Fibroblast of skin of scalp (primary cell): ENCODE measurements around the gene ABCA12.

Experiments used
- DNase-seq: peaks from one replicate; pipeline ENCODE4 v3.0.0-alpha.2; 2013

The ABCA12 gene

DNA sequence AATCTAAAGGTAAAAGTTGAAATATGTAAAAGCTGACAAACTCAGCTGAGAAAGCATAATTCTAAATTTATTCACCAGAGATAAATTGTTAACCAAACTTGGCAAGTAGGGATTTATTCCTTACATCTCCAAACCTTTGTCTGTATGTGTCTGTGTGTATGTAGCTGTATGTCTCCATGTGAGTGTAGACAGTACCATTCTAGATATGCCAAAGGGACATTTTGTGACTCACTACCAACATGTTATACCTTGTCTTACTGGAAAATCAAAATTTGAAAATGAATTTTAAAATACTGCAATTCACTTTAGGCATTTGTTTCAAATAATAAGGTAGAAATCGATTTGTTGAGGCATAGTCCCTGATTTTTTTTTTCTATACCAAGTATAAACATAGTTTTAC is 102.1 kb downstream of the ABCA12 start:
- no peak for DNase-seq

- no peak for DNase-seq
Measured at GRCh38 chr2:215034154-215034553, 104.3 kb downstream of the ABCA12 start.

DNA sequence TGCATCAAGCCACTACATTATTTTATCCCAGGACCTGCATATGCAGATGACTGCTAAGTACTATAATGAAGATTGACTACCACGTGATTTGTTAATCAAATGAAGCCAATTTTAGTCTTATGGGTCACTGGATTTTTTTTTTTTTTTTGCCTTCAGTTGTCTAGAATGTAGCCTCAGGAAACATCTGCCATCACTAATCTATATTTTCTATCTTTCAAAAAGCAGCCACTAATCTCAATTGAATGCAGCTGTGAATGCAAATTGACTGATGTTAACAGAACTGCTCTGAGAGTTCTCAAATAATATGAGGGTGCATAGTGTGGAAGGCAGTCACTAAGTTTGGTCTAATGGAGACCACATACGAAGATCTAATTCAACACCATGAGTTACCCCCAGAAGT is 106.3 kb downstream of the ABCA12 start:
- DNase-seq: no peak

- DNase-seq: no peak
Measured at GRCh38 chr2:215031321-215031720, 107.1 kb downstream of the ABCA12 start.

DNA sequence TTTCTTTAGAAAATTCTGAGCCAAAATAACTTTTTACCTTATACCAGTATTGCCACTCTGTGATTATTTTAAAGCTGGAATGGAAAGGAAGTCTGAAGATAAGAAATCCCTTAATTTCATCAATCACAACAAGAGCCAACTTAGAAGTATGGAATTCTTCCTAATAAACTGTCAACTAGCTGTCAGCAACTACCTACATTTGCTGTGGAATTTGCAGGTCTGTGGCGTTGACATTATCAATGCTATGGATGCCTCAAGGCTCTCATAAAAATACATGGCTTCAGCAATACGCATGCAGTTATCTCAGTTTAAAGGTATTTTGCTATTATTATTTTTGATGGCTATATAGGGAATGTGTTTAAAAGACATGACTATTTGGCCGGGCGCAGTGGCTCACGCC is 108.5 kb downstream of the ABCA12 start:
- no peak for DNase-seq

DNA sequence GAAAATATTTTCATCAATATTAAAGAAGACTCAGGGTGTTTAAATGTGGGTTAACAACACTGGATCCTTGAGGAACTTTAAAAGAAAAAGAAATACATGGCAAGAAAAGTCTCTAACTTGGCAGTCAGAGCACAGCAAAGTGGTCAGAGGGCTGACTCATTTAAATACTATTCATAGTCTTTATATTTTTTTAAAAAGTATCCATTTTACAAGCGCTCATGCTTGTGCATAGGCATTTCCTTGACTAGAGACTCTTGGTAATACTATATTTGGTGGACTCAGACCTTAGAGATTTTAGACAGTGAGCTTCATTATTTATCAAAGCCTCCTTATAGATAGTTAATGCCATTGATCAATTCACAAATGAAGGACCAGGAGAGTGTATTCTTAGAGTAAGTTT is 110.2 kb downstream of the ABCA12 start:
- DNase-seq: peak; percentile 72

GRCh38 chr2:215027779-215028178 is 110.6 kb downstream of the ABCA12 start:
- DNase-seq: peak; percentile 26

GRCh38 chr2:215022910-215023309 is 115.5 kb downstream of the ABCA12 start:
- no peak for DNase-seq

GRCh38 chr2:215022418-215022817 is 116.0 kb downstream of the ABCA12 start:
- peak; percentile 69 for DNase-seq

DNA sequence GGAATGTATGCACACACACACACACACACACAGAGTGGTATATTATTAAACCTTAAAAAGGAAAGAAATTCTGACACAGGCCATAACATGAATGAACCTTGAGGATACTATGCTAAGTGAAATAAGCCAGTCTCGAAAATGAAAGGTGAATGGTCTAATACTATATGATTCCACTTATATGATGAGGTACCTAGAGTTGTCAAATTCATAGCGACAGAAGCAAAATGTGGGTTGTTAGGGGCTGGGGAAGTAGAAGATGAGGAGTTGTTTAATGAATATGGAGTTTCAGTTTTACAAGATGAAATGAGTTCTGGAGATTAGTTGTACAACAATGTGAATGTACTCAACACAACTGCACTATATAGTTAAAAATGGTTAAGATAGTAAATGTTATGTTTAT is 118.1 kb downstream of the ABCA12 start:
- DNase-seq: no peak

DNA sequence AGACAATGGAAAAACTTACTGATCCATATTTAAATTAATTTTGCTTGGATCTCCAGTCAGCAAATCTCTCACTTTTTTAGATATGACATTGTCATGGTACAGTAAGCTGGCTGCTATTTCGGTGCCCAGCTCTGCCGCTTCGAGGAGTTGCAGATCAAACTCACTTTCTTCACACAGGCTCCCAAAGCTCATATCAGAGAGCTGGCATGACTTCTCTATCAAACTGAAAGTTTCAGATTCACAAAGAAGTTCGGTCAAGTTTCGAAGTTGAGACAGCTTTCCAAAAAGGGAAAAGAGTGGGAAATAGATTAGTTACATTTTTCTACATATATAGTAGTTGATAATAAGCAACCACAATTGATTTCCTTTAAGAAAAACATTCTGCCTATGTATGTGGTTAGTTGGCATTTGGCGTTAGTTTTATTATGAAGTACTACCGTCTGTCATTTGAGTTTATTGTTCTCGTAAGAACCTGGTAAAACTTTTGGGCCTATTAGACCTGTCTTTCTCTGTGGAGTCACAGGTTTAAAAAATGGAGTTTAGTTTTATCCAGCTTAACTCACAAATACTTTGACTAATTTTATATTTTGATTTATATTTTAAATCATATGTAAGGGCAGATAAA is 118.8 kb downstream of the ABCA12 start:
- DNase-seq: no peak

- no peak for DNase-seq
Measured at GRCh38 chr2:215019085-215019484, 119.3 kb downstream of the ABCA12 start.

DNA sequence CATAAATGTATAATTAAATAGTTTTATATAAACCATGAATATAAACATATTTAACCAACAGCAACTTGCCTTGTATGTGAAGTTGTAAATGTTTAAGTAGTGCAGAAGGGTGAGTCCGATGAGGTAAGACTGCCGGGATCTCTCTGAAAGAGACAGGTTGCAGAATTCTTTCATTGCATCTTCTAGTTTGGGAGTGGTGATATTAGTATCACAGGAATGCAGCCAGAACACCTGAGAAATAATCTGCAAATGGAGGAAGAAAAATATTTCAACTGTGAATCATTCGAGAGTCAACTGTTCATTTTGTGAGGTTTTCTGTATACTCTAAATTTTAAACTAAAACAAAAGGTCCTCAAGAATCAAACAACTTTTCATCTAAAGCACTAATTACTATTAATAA is 123.0 kb downstream of the ABCA12 start:
- no peak for DNase-seq

GRCh38 chr2:215010390-215010789 is 128.0 kb downstream of the ABCA12 start:
- DNase-seq: no peak

DNA sequence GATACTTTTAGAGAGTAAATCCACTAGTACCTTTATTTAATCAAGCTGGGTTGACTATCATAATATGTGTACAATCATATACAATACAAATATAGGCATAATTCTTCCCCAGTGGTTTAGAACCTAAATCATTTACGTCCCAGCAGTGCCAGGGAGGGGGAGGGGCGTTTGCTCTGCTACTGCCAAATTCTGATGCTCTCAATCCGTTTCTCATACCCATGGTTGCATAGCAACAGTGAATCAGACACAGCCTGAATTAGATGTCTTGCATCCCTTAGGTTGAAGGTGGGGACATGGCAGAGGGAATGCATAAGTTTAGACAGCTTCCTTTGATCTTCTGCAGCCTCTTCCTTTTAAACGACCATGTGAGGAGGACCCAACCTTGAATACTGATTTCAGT is 135.4 kb downstream of the ABCA12 start:
- DNase-seq: peak; percentile 26

- DNase-seq: peak; percentile 61
Measured at GRCh38 chr2:215002500-215002899, 135.9 kb downstream of the ABCA12 start.

DNA sequence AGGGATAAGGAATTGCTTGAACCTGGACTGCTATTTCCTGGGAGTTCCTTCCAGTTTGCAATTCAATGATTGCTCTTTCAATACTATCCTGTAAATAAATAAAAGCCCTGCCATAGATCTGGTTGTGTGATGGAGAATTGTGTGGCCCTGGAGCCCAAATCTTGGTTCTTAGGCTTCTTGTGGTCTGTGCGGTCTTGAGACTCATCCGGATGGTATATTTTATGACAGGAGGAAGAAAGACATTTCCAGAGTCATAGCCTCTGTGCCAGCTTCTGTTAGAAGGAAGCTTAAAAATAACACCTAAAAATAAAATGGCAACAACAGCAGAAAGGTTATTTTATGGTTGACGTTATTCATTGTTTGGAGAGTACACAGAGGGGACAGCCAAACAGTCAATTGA is 137.7 kb downstream of the ABCA12 start:
- DNase-seq: no peak

DNA sequence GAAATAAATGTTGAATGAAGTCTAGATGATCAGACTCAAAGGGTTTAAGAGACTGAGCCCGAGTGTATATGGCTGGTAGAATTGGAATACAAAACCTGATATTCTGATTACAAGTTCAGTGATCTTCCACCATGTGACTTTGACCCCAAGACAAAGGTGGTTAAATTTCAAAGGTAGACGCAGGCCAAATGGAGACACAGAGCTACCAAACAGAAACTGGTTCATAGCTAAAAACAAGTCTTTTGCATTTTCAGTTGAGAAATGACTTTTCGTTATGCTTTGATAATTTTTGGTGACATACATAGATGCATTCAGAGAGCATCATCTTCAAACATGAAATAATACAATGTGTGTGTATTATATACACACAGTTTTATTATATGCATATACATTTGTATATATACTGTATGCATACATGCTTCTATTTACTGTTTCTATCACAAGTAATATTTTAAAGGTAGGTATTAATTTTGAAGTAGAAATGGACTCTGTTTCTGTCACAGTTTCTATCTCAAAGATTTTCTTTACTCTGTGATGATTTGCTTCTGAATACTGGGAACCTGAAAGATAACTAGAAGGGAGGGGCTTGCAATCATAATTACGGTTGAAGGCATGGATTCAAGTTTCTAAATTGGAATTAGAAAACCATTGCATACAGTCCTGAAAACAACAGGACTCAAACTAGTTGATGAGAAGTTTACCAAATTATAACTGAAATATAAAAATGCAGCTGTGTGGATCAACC is 142.3 kb downstream of the ABCA12 start:
- no peak for DNase-seq

DNA sequence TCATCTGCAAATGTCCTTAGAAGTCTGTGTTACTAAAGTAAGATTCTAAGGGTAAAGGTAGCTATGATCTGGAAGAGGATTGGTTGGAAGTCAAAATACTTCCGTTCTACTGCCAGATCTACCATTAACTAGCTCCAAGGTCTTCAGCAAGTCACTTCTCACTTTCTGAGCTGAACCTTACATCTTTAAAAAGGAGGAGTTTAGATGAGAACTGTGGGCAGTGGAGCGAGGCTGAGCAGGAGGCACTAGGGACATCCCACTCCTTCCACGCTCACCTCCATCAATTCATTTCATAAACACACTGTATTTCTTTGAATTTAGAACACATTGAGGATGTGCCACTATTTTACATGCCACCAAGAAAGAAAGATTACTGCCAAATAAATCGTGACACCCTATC is 143.0 kb downstream of the ABCA12 start:
- no peak for DNase-seq

DNA sequence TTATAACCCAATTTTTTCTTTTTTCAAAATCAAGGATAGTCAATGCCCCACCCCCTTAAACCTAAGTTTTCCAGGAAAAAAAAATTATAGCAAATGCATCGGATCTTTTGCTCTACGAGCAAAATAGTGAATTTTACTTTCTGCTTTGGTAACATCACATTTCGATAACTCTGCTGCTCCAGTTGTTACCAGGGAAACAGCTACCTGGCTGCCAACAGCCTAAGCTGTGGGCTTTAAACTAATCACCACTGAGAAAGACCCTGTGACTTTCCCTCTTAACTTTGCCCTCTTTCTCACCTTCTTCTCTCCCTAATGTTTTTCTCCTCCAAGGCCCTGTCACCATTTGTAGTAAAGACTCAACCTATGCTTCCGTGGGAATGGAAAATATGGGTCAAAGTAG is 145.5 kb downstream of the ABCA12 start:
- no peak for DNase-seq

DNA sequence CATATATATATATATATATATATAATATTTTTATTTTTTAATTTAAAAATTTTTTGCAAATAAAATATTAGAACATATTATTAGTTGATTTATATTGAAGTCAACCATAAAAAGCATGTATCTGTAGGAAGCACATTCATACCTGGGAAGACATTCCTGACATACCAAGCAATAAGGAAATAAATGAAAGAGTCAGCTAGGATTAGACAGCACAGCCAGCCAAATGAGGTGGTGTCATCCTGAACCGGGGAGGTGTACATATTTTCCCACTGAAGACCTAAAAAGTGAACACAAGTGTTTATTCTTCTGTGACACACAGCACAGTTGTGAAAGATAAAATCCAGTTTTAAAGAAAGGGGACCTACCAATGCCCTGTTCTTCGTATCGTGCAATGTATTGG is 149.2 kb downstream of the ABCA12 start:
- no peak for DNase-seq

- peak; percentile 51 for DNase-seq
Measured at GRCh38 chr2:214987261-214987660, 151.2 kb downstream of the ABCA12 start.

DNA sequence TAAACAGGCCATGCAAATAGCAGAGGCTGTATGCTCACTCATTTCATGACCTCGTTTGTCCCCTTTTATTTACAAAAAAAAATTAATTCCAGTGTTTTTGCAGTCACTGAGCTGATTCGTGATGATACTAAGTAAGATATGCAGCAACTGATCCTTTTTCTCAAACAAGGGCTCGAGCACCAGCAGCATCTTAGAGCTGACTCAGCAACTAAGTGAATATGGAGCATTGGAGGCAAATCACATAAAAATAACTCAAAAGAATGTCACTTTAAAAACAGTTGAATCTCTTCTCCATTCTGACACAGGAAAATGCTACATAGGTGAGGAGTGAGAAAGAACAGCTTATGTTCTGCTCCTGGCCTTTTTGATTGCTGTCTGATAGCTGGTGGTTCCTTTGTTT is 152.8 kb downstream of the ABCA12 start:
- DNase-seq: no peak

DNA sequence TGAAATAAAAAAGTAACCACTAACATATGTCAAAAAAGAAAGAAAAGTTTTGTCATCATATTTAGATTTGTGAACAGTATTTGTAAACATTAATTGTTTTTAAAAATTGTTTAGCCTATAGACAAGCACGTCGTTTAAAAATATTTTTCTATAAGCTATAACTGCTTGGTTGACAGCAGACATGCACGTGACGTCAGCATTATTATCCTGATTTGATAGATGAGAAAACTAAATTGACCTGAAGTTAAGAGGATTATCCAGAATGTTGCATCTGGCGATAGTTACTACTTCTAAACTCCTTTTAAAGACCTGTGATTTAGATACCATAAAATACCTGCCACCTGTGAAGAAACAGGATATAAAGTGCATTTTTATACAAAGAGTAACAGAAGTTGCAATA is 172.0 kb downstream of the ABCA12 start:
- DNase-seq: no peak

GRCh38 chr2:214960677-214961076 is 177.7 kb downstream of the ABCA12 start:
- DNase-seq: peak; percentile 1
